NCI-H446 treated with DMSO at 0.1 percent for 48 hours (cell line): ENCODE data around the gene TOM1L1.

Experiments used
- DNase-seq: peaks from one replicate; lab custom pipeline; 2025; lab: John Stamatoyannopoulos, UW

Gene TOM1L1

DNA sequence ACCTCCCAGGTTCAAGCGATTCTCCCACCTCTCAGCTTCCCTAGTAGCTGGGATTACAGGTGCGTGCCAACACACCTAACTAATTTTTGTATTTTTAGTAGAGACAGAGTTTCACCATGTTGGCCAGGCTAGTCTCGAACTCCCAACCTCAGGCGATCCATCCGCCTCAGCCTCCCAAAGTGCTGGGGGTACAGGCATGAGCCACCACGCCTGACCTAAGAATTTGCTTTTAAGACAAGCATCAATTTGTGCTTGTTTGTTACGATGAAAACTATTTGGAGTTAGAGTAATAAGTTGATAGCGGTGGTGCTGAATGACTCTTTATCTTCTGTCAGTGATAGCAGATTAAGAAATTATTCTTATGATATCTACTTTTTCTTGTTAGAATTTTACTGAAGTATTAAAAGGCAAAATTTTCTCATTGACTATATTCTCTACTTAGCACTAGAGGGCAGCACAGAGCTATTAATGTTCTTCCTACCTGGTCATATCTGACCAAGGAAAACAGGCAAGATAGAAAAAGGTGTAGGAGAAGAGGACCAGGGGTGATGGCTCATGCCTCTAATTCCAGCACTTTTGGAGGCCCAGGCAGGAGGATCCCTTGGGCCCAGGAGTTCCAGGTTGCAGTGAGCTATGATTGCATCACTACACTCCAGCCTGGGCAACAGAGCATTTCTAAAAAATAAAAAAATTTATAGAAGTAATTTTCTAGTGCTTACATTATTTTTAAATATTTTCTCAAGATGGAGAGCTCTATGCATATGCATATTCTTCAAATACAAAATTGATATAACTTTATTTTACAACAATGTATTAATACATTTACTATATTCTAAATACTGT lies 92.4 kb downstream of the TOM1L1 start:
- DNase-seq: peak; percentile 41

DNA sequence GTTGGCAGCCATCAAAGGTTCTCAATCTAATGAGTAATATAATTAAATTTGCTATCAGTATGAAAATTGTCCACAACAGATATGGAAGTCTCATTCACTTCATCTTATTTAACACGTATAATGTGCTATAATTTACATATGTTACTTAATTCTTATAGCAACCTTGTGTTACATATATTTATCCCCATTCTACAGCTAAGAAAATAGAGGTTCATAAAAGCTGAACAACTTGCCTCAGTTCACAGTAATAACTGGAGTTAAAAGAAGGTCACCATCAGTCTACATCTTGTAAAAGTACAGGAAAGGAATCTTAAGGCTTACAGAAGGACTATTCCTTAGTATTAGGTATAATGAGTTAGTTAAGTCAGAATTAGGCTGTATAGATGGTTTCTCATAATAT lies 95.8 kb downstream of the TOM1L1 start:
- no peak for DNase-seq

DNA sequence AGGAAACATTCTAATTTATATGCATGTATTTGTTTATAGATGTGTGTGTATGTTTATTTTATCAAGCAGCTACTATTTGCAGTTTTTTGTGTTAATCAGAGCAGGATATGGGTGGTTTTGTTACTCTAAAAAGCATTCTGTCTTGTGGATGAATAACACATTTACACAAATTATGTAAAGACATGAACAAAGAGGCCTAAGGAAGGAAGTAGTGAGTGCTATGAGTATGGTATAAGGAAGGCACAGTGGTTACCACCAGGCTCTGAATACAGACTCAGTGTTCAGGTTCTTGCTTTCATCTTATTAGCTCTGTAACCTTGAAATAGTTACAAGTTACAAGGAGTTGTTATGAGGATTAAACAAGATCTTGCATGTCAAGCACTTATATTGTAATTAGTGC lies 101.8 kb downstream of the TOM1L1 start:
- no peak for DNase-seq

DNA sequence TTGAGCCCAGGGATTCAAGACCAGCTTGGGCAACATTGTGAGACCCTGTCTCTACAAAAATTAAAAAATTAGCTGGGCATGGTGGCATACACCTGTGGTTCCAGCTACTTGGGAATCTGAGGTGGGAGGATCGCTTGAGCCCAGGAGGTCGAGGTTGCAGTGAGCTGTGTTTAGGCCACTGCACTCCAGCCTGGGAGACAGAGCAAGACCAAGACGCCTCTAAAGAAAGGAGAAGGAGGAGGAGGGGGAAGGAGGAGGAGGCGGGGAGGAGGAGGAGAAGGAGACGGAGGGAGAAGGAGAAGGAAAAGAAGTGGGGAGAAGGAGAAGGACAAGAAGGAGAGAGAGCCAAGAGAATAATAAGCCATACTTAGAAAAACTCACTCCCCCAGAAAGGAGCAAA lies 103.8 kb downstream of the TOM1L1 start:
- DNase-seq: no peak

DNA sequence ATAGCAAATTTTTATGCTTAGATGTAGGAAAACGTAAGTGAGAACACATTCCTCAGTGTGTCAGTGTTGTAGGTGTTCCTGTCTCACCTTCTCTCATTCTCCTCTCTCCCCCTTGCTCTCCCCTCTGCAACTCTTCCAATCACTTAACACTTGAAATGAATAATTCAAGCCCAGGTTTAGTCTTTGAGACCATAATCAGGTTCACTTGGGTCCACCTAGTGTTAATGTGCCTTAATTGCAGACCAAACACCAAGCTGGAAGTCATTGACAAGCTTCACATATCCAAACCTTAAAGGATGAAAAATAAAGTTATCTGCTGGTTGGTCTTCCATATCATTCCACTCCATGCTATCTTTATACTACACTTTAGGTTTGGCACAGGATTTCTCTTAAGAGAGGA lies 104.9 kb downstream of the TOM1L1 start:
- DNase-seq: no peak
